Islet of Langerhans (tissue), 1 donor: ENCODE results near the gene ABLIM1.
A peak's percentile ranks its signal among the peaks of the same experiment; 100 is the strongest.

Source experiments
- FAIRE-seq: peaks from one replicate; lab custom pipeline; 2011; peaks lifted over from hg19 to GRCh38; lab: Jason Lieb, UNC

ABLIM1 gene

DNA sequence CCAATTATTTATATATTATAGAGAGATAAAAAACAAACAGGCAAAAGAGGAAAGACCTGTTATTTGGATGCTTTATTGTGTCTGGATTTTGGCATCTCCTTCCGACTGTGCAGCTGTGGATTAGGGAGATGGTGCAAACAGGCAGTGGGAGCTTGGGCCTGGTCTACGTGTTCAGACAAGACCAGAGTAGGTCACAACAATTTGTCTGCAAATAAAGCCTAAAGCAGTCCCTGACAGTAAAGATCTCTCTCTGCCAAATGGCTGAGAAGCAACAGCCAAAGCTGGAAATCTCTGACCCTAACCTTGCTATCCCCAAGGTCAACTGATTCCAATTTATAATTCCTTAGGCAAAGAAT, 82.0 kb downstream of the ABLIM1 start:
- no peak for FAIRE-seq

DNA sequence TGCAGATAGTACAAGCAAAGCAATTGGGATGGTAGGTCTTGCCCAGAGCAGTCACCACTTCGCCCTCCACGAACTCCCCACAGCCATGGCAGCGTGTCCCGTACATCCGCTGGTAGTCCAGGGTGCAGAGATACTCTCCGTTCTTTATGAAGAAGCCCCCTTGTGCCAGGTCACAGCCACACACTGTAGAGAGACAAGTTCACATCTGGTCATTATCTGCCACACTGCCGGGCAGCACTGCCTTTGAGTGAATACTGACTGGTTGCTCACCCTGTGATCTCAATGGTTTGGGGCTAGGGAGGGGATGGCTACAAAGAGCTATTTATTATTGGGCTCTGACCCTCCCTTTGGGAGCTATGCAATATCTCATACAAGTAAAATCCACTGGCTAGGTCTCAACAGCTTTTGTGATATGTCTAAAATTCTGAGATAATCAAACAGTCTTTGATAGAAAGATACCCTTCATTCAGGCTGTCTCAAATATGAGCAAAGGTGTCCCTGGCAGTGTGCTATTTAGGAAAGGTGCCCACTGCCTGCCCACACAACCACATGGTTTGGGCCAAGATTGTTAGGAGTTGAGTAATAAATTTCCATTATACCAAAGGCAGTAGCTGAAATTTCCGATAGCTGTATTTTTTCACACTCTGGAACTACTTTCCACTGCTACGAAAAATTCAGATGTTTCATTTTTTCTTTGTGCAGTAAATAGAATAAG, 82.5 kb downstream of the ABLIM1 start:
- no peak for FAIRE-seq

DNA sequence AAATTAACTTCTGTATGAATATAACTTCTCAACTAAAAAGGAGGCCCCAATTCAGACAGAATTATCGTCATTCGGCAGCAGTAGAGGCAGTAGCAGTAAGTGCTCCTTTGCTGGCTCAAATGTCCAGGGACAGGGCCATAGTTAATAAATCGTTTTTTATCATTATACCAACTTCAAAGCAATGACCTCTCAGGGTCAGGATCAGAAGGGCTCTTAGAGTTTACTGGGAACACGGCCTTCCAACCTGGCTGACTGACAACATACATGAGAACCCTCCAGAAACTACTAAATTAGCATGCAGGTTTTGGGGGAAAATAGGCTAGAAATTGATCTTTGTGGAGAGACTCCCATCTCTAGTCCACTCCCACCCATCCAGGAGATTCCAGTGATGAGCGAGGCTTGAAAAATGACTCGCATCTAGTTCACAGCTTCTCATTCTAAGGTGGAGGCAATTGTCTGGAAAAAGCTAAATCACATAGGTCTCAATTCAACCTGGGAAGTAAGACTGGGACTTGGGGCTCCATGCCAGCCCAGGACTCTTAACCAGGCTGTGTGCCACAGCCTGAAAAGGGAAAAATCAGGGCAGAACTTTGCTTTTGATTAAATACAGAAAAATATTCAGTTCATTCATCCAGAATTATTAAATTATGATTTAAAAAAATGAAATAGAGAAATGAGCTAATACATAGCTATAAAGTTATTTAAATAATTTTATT, 84.6 kb downstream of the ABLIM1 start:
- no peak for FAIRE-seq

DNA sequence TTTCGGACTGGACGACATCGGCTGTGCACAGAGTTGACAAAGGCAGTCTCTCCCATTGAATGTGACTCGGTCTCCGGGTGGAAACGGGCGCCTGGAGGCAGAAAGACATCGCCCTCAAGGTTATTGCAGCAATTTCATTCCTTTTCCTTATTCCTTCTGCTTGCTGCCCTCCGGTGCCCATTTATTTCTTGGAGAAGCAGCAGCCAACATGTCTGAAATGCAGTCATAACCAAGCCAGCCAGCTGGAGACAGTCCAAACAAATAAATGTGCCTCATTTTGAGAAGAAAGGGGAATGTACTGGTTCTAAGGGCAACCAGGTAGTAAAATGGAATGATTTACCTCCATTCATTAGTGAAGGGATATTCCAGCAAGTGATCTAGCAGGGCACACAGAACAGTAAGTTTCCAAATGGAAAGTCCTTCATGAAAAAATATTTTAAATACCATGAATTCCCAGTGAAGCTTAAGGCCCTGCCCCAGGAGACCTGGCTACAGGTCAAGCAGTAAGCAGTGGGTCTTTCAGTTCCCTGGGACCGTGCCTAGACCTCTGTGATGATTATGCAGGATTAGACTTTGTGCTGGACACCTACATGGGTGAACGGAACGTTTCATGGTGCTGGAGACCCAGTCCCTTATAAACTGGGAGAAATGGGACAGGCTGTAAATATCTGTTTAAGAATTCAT, 86.6 kb downstream of the ABLIM1 start:
- FAIRE-seq: no peak

GRCh38 chr10:114566064-114566463, 92.0 kb downstream of the ABLIM1 start:
- FAIRE-seq: no peak

GRCh38 chr10:114565066-114565465, 93.0 kb downstream of the ABLIM1 start:
- no peak for FAIRE-seq

- peak; percentile 95 for FAIRE-seq
Measured at GRCh38 chr10:114561008-114561523, 97.0 kb downstream of the ABLIM1 start.

DNA sequence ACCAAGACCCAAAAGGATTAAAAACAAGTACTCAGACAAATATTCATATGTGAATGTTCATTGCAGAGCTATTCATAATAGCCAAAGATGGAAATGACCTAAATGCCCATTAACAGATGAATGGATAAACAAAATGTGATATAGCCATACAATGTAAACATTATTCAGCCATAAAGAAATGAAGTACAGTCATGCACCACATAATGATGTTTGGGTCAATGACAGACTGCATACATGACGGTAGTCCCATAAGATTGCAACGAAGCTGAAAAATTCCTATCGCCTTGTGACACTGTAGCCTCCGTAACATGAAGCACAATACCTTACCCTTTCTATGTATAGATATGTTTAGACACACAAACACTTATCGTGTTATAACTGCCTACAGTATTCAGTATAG, 97.9 kb downstream of the ABLIM1 start:
- FAIRE-seq: no peak

- no peak for FAIRE-seq
Measured at GRCh38 chr10:114559636-114560035, 98.4 kb downstream of the ABLIM1 start.

- FAIRE-seq: no peak
Measured at GRCh38 chr10:114557854-114558253, 100.2 kb downstream of the ABLIM1 start.

GRCh38 chr10:114556236-114557122, 101.6 kb downstream of the ABLIM1 start:
- peak; percentile 27 for FAIRE-seq

- no peak for FAIRE-seq
Measured at GRCh38 chr10:114553436-114553835, 104.6 kb downstream of the ABLIM1 start.

GRCh38 chr10:114552050-114552449, 106.0 kb downstream of the ABLIM1 start:
- no peak for FAIRE-seq

DNA sequence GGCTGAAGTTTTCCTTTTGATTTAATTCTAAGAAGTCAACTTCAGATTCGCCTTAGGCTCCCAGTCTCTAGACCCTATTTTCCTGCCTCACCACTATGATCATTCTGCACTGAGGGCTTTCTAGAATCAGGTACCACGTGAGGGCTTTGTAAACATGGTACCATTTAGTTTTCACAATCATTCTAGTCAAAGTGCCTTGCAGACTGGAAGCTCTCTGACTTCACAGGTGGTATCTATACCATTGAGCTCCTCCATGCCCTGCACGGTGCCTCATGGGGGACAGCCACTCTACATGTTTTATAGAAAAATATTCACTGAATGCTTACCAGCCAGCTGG, 106.5 kb downstream of the ABLIM1 start:
- no peak for FAIRE-seq

- peak; percentile 99 for FAIRE-seq
Measured at GRCh38 chr10:114550756-114551635, 107.1 kb downstream of the ABLIM1 start.

DNA sequence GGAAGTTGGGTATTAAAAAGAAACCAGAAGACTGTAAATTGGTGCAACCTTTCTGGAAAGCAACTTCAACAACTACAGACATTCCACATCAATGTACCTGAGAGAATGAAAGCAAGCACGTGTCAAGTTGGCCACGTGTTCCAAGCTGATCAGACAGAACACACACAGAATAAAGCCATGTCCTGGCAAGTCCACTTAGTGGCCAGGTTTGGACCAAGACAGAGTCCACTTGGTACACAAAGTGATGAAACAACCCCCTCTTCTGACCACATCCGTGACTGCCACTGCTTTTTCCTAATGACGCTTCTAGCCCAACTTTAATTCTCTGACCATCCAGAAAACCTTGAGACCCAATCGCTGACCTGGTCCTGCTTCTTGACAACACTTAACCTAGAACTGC, 109.4 kb downstream of the ABLIM1 start:
- no peak for FAIRE-seq

GRCh38 chr10:114547514-114547913, 110.6 kb downstream of the ABLIM1 start:
- no peak for FAIRE-seq

- FAIRE-seq: no peak
Measured at GRCh38 chr10:114547056-114547455, 111.0 kb downstream of the ABLIM1 start.

DNA sequence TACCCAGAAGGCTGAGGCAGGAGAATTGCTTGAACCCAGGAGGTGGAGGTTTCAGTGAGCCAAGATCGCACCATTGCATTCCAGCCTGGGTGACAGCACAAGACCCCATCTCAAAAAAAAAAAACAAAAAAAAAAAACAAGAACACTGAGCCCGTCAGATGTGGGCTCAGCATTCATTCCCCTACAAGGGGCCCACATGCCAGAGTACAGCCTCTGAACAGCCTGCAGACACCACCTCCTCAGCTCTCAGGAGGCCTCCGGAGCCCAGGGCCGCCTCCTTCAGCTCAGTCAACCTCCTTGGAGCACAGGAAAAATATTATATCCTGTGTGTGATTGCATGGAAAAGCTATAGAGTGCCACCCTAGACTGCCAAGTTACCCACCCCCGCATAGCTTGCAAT, 112.3 kb downstream of the ABLIM1 start:
- no peak for FAIRE-seq

GRCh38 chr10:114545071-114545470, 113.0 kb downstream of the ABLIM1 start:
- no peak for FAIRE-seq

- FAIRE-seq: no peak
Measured at GRCh38 chr10:114544045-114544659, 113.9 kb downstream of the ABLIM1 start.
